HFFc6 (cell line): ENCODE measurements around the gene DCAF5. TPM values are rescaled to one million over a fixed set of nuclear protein-coding genes. Genes with fewer than 3 reads are reported as not detected.
"Not testable (repeated sequence)": the region's sequence is repeated elsewhere in the genome, so short reads cannot be mapped to it uniquely, and the experiment has no call there.

Source experiments
- DNase-seq: peaks from one replicate; pipeline ENCODE4 v3.0.0-alpha.2; 2018
- H3K27ac Mint-ChIP-seq: 2 replicates; pipeline ENCODE4 v1.8.0; 2020; ENCODE audit warnings: mild to moderate bottlenecking, mixed read lengths
- H3K27me3 Mint-ChIP-seq: 2 replicates; pipeline ENCODE4 v1.8.0; 2021; ENCODE audit warnings: mild to moderate bottlenecking, moderate library complexity, mixed read lengths; ENCODE audit not compliant: insufficient read depth
- H3K36me3 Mint-ChIP-seq: 2 replicates; pipeline ENCODE4 v1.8.0; 2021; ENCODE audit warnings: low read depth, mixed read lengths
- H3K4me1 Mint-ChIP-seq: 2 replicates; pipeline ENCODE4 v1.8.0; 2020; ENCODE audit warnings: low read depth, mixed read lengths
- H3K4me3 Mint-ChIP-seq: 2 replicates; pipeline ENCODE4 v1.8.0; 2020; ENCODE audit warnings: mild to moderate bottlenecking, moderate library complexity, mixed read lengths
- H3K9me3 Mint-ChIP-seq: 2 replicates; pipeline ENCODE4 v1.8.0; 2020; ENCODE audit warnings: mild to moderate bottlenecking, mixed read lengths
- total RNA-seq, 6 experiments: library from RNA; stranded (reverse); fragmentation: NEBNext Ultra II Directional; extraction: Animal tissue kit (Norgen Biotek cat#: 25700); gene quantifications; 2 replicates in 1 of 6; 3 replicates in 5 of 6; pipeline ENCODE4 v1.2.3, GENCODE V29; 2021
- TF ChIP-seq, protein P1 (sequence below): fragments of 200-600 bp; sonication (generic); IDR thresholded peaks from 2 replicates; pipeline ENCODE4 v1.5.0; 2021; ENCODE audit warnings: antibody characterized with exemption, mild to moderate bottlenecking

Gene DCAF5
- total RNA-seq, 6 experiments from 2014 or later: 23.4 to 34.7 (median 27.0) TPM

DNA sequence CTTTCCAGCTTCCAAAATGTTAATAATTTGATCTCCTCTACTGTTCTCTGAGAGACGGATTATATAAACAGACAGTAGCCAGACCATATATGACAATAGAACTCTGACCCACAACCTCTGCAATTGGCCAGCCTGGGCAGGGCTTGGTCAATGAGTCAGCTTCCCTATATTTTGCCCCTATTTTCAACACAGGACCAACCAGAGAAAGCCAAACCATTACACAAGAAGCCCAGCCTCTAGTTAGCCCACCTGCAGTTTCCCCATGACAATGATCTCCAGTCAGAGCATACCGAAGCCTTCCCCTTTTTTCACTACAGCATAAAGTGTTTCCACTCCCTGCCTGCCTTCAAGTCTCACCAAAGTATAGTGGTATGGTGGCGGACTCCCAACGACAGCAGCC is 30.8 kb upstream of the DCAF5 start:
- TF ChIP-seq, protein P1, sequence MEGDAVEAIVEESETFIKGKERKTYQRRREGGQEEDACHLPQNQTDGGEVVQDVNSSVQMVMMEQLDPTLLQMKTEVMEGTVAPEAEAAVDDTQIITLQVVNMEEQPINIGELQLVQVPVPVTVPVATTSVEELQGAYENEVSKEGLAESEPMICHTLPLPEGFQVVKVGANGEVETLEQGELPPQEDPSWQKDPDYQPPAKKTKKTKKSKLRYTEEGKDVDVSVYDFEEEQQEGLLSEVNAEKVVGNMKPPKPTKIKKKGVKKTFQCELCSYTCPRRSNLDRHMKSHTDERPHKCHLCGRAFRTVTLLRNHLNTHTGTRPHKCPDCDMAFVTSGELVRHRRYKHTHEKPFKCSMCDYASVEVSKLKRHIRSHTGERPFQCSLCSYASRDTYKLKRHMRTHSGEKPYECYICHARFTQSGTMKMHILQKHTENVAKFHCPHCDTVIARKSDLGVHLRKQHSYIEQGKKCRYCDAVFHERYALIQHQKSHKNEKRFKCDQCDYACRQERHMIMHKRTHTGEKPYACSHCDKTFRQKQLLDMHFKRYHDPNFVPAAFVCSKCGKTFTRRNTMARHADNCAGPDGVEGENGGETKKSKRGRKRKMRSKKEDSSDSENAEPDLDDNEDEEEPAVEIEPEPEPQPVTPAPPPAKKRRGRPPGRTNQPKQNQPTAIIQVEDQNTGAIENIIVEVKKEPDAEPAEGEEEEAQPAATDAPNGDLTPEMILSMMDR: no peak
- no peak for DNase-seq
- peaks cover 8% of the 10 kb centered on the region for H3K27me3 Mint-ChIP-seq

DNA sequence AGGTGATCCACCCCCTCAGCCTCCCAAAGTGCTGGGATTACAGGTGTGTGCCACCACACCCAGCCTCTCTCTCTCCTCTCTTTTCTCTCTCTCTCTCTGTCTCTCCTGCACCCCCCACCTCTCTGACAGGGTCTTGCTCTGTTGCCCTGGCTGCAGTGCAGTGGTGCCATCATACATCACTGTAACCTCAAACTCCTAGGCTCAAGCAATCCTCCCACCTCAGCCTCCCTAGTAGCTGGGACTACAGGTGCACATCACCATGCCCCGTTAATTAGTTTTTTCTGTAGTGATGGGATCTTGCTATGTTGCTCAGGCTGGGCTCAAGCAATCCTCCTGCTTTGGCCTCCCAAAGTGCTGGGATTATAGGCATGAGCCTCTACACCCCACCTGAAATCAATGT is 29.7 kb upstream of the DCAF5 start:
- not testable (repeated sequence) for H3K4me1 Mint-ChIP-seq, H3K27ac Mint-ChIP-seq, DNase-seq, H3K9me3 Mint-ChIP-seq, H3K36me3 Mint-ChIP-seq, H3K4me3 Mint-ChIP-seq, H3K27me3 Mint-ChIP-seq

More for the DNA sequence above, 30.8 kb upstream of the DCAF5 start:
- Mint-ChIP-seq H3K27ac (no peak overlapping the region), H3K4me1 (no peaks in the 10 kb centered on the region; the same call in 1 of the 2 replicates), H3K36me3 (no peaks in the 10 kb centered on the region), H3K4me3 (no peak overlapping the region), H3K9me3 (no peaks in the 10 kb centered on the region)

DNA sequence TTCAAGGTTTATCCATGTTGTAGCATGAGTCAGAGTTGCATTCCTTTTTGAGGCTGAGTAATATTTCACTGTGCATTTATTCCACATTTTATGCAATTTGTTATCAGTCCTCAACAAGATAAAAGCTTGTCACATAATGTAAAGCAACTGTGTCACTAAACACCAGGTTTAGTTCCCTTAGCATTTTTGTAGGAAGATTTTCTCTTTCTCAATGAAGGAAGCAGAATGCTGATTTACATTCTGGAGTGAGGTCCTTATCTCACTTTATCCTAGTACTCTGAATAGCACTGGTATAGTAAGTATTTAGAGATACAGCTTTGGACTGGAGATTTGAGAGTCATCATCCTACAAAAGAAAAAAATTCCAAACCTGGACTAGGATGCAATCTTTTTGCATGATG is 28.6 kb upstream of the DCAF5 start:
- H3K27ac Mint-ChIP-seq: no peak overlapping the region
- no peak for DNase-seq
- H3K36me3 Mint-ChIP-seq: no peaks in the 10 kb centered on the region
- H3K4me1 Mint-ChIP-seq: no peaks in the 10 kb centered on the region; the same call in 1 of the 2 replicates
- TF ChIP-seq, protein P1: no peak
- H3K4me3 Mint-ChIP-seq: no peak overlapping the region
- peaks cover 17% of the 10 kb centered on the region for H3K27me3 Mint-ChIP-seq
- H3K9me3 Mint-ChIP-seq: no peaks in the 10 kb centered on the region

DNA sequence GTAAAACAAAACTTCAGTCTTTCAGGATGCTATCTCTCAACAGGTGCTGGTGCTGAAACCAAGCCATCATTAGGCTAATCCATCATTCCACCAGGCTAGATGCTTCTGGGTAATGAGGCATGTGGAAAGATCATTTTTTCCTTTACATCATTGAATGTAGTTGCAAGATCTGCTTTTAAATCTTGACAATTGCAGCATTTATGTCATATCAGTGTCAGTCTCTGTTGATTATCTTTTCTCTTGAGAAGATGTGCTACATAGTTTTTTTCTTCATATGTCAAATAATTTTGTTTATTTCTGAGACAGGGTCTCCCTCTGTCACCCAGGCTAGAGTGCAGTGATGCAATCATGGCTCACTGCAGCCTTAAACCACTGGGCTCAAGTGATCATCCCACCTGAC is 22.2 kb upstream of the DCAF5 start:
- H3K36me3 Mint-ChIP-seq: no peaks in the 10 kb centered on the region
- H3K9me3 Mint-ChIP-seq: no peaks in the 10 kb centered on the region
- H3K4me1 Mint-ChIP-seq: no peaks in the 10 kb centered on the region
- H3K27ac Mint-ChIP-seq: no peak overlapping the region
- peaks cover 26% of the 10 kb centered on the region for H3K27me3 Mint-ChIP-seq
- DNase-seq: no peak
- no peak overlapping the region for H3K4me3 Mint-ChIP-seq
- TF ChIP-seq, protein P1: no peak

DNA sequence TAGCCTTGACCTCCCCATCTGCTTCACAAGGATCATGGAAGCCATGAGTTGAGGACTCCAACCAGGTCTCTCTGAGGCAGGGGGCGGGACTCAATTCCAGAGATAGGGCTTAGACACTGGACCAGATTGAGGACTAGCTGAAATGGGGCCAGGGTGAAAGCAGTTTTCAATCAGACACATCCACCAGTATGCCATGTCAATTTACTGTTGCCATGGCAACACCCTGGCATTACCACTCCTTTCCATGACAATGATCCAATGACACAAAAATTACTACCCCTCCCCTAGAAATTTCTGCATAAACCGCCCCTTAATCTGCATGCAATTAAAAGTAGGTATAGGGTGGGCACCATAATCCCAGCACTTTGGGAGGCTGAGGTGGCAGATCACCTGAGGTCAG is 18.6 kb upstream of the DCAF5 start:
- TF ChIP-seq, protein P1: no peak
- no peak overlapping the region for H3K27ac Mint-ChIP-seq
- H3K36me3 Mint-ChIP-seq: no peaks in the 10 kb centered on the region
- H3K4me3 Mint-ChIP-seq: no peak overlapping the region
- peaks cover 22% of the 10 kb centered on the region for H3K27me3 Mint-ChIP-seq
- no peaks in the 10 kb centered on the region for H3K4me1 Mint-ChIP-seq
- no peaks in the 10 kb centered on the region for H3K9me3 Mint-ChIP-seq
- DNase-seq: no peak

DNA sequence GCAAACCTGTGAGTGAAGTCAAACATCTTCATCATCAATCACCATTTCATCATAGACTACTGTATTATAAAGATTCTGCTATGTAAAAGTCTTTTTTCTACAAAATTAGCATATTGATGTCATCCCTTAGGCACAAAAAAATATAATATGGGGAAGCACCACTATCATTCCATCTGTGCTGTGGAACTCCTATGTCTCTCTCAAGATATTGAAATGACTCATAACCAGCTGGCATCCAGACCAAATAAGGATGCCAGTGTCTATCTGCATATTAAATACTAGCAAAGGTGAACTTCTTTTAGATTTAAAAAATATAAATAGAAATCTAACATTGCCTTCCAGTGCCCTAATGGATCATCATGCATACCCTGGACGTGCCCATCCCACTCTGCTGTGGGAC is 17.9 kb upstream of the DCAF5 start:
- H3K36me3 Mint-ChIP-seq: no peaks in the 10 kb centered on the region
- no peaks in the 10 kb centered on the region for H3K4me1 Mint-ChIP-seq
- H3K9me3 Mint-ChIP-seq: no peaks in the 10 kb centered on the region
- H3K4me3 Mint-ChIP-seq: no peak overlapping the region
- peak; percentile 17 for DNase-seq
- peaks cover 17% of the 10 kb centered on the region for H3K27me3 Mint-ChIP-seq
- H3K27ac Mint-ChIP-seq: no peak overlapping the region
- TF ChIP-seq, protein P1: no peak

DNA sequence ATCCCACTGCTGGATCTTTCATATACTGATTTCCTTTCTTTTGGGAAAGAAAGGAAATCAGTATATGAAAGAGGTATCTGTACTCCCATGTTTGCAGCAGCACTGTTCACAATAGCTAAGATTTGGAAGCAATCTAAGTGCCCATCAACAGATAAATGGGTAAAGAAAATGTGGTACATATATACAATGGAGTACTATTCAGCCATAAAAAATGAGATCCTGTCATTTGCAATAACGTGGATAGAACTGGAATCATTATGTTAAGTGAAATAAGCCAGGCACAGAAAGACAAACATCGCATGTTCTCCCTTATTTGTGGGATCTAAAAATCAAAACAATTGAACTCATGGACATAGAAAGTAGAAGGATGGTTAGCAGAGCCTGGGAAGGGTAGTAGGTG is 12.9 kb upstream of the DCAF5 start:
- not testable (repeated sequence) for H3K27ac Mint-ChIP-seq, H3K4me1 Mint-ChIP-seq, DNase-seq, H3K36me3 Mint-ChIP-seq, H3K4me3 Mint-ChIP-seq
- H3K27me3 Mint-ChIP-seq: peaks cover 31% of the 10 kb centered on the region
- peaks cover 18% of the 10 kb centered on the region for H3K9me3 Mint-ChIP-seq
